Kasumi-1 (cell line): Measurements from ENCODE around the gene TOMM6.
A peak's percentile ranks its signal among the peaks of the same experiment; 100 is the strongest.

ENCODE experiments used
- DNase-seq, 2 experiments: peaks; one replicate each; lab custom pipeline; 2025; lab: John Stamatoyannopoulos, UW

Gene TOMM6

GRCh38 chr6:41823178-41823577 lies 35.7 kb downstream of the TOMM6 start:
- no peak for DNase-seq

- no peak for DNase-seq
Observed at GRCh38 chr6:41824571-41825569, 37.4 kb downstream of the TOMM6 start.

GRCh38 chr6:41826343-41827022 lies 39.0 kb downstream of the TOMM6 start:
- DNase-seq, result no peak

- no peak for DNase-seq
Observed at GRCh38 chr6:41832263-41832662, 44.8 kb downstream of the TOMM6 start.

GRCh38 chr6:41836022-41836659 lies 48.6 kb downstream of the TOMM6 start:
- DNase-seq, result peak in 1 of 2 experiments; percentile 21

GRCh38 chr6:41836660-41837052 lies 49.2 kb downstream of the TOMM6 start:
- no peak for DNase-seq
